ENCODE data around the gene HAPLN2.
A peak's percentile ranks its signal among the peaks of the same experiment; 100 is the strongest.

HAPLN2 gene

GRCh38 chr1:156623946-156624813, 5.0 kb downstream of the HAPLN2 start:
- Histone ChIP-seq H2AFZ (peak overlapping the region; percentile 86), H3K27ac (peak overlapping the region; percentile 71), H3K9me3 (ENCODE audit: control insufficient read depth, low read length) (no peaks in the 10 kb centered on the region), H3K4me3 (ENCODE audit: low read depth, low read length) (peak overlapping the region; percentile 47), H3K9ac (no peak overlapping the region), H3K4me1 (peaks cover 11% of the 10 kb centered on the region), H3K4me2 (ENCODE audit: low read length) (peak overlapping the region; percentile 69), H3K79me2 (no peaks in the 10 kb centered on the region), H3K36me3 (ENCODE audit: control insufficient read depth, insufficient read depth, low read length) (no peaks in the 10 kb centered on the region), H3K27me3 (ENCODE audit: control insufficient read depth, insufficient read depth, low read length) (peaks cover 4% of the 10 kb centered on the region)
- peak; percentile 21 for TF ChIP-seq CTCF (IDR thresholded peaks at IDR 0.05)

- peaks cover 4% of the 10 kb centered on the region for H3K27me3 ChIP-seq (ENCODE audit: control insufficient read depth, insufficient read depth, low read length)
- no peak overlapping the region for H3K27ac ChIP-seq
- peaks cover 10% of the 10 kb centered on the region for H3K4me1 ChIP-seq
- no peak overlapping the region for H3K4me3 ChIP-seq (ENCODE audit: low read depth, low read length)
- H2AFZ ChIP-seq = peak overlapping the region; percentile 56
- H3K9ac ChIP-seq = no peak overlapping the region
- no peaks in the 10 kb centered on the region for H3K79me2 ChIP-seq
- peak overlapping the region; percentile 69 for H3K4me2 ChIP-seq (ENCODE audit: low read length)
- H3K36me3 ChIP-seq (ENCODE audit: control insufficient read depth, insufficient read depth, low read length) = no peaks in the 10 kb centered on the region
- no peaks in the 10 kb centered on the region for H3K9me3 ChIP-seq (ENCODE audit: control insufficient read depth, low read length)
- TF ChIP-seq CTCF (IDR thresholded peaks at IDR 0.05) = no peak
These were observed 5.7 kb downstream of the HAPLN2 start for GRCh38 chr1:156624814-156625435.

- H3K27ac ChIP-seq = no peak overlapping the region
These were observed 6.3 kb downstream of the HAPLN2 start for GRCh38 chr1:156625436-156626078.

GRCh38 chr1:156626079-156626438, 6.8 kb downstream of the HAPLN2 start:
- no peaks in the 10 kb centered on the region for H3K79me2 ChIP-seq
- H3K9me3 ChIP-seq (ENCODE audit: control insufficient read depth, low read length) = no peaks in the 10 kb centered on the region
- no peak overlapping the region for H3K4me2 ChIP-seq (ENCODE audit: low read length)
- no peak overlapping the region for H3K27ac ChIP-seq
- H3K4me3 ChIP-seq (ENCODE audit: low read depth, low read length) = no peak overlapping the region
- H2AFZ ChIP-seq = no peak overlapping the region
- H3K27me3 ChIP-seq (ENCODE audit: control insufficient read depth, insufficient read depth, low read length) = peaks cover 4% of the 10 kb centered on the region
- no peak overlapping the region for H3K9ac ChIP-seq
- H3K4me1 ChIP-seq = peaks cover 10% of the 10 kb centered on the region
- TF ChIP-seq CTCF (IDR thresholded peaks at IDR 0.05) = no peak
- H3K36me3 ChIP-seq (ENCODE audit: control insufficient read depth, insufficient read depth, low read length) = no peaks in the 10 kb centered on the region

More at GRCh38 chr1:156625436-156626078, 6.3 kb downstream of the HAPLN2 start:
- TF ChIP-seq CTCF (IDR thresholded peaks at IDR 0.05) = peak; percentile 58
- peak overlapping the region; percentile 56 for H3K4me2 ChIP-seq (ENCODE audit: low read length)
- H3K27me3 ChIP-seq (ENCODE audit: control insufficient read depth, insufficient read depth, low read length) = peaks cover 4% of the 10 kb centered on the region
- H3K36me3 ChIP-seq (ENCODE audit: control insufficient read depth, insufficient read depth, low read length) = no peaks in the 10 kb centered on the region
- no peaks in the 10 kb centered on the region for H3K79me2 ChIP-seq
- no peaks in the 10 kb centered on the region for H3K9me3 ChIP-seq (ENCODE audit: control insufficient read depth, low read length)
- H3K9ac ChIP-seq = no peak overlapping the region
- H2AFZ ChIP-seq = no peak overlapping the region
- H3K4me3 ChIP-seq (ENCODE audit: low read depth, low read length) = no peak overlapping the region
- H3K4me1 ChIP-seq = peaks cover 10% of the 10 kb centered on the region

Measured in parathyroid adenoma (tissue), 2 donors.